ENCODE data around the gene ZBED3. TPM values are rescaled to one million over a fixed set of nuclear protein-coding genes. Genes with fewer than 3 reads are reported as not detected.

ZBED3 gene, protein sequence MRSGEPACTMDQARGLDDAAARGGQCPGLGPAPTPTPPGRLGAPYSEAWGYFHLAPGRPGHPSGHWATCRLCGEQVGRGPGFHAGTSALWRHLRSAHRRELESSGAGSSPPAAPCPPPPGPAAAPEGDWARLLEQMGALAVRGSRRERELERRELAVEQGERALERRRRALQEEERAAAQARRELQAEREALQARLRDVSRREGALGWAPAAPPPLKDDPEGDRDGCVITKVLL
- total RNA-seq: 2.3 and 2.6 TPM in 2 replicates

DNA sequence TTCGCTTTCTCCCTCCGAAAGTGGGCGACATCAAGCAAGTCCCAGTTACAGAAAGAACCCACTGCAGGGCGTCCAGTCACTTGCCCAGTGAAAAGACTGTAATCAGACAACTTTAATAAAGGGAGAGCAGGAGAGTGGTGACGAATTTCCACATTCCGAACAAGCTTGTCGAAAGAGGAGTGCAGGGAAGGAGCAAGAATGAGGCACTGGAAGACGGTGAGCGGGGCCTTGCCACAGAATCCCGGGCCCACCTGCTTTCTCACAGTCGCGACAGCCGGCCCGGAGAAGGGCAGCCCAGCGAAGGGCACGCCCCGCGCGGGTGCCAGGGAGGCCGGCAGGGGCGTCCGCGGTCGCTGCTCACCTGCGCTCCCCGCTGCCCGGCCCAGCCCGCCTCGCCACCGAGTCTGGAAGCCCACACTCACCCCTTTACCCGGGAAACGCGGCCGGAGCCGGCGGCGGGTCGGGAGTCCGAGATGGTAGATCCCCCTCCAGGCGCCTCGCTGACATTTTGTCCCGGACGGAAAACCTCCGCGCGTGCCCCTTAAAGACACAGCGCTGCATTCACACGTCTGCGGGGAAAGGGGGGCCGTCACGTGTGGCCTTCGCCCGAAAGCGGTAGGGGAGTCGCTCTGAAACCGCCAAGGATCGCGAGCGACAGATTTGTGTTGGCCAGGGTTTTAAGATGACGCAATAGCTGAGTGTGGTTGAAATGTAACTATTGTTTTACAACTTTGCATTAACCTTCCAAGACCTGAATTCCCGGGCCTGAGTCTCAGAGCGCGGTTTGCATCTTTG lies at the start of gene ZBED3:
TSS of gene ZBED3 (minus strand) at position 597 of the 795 bp plus-strand sequence. CDS start 9,407 bp downstream, outside the sequence.

DNA sequence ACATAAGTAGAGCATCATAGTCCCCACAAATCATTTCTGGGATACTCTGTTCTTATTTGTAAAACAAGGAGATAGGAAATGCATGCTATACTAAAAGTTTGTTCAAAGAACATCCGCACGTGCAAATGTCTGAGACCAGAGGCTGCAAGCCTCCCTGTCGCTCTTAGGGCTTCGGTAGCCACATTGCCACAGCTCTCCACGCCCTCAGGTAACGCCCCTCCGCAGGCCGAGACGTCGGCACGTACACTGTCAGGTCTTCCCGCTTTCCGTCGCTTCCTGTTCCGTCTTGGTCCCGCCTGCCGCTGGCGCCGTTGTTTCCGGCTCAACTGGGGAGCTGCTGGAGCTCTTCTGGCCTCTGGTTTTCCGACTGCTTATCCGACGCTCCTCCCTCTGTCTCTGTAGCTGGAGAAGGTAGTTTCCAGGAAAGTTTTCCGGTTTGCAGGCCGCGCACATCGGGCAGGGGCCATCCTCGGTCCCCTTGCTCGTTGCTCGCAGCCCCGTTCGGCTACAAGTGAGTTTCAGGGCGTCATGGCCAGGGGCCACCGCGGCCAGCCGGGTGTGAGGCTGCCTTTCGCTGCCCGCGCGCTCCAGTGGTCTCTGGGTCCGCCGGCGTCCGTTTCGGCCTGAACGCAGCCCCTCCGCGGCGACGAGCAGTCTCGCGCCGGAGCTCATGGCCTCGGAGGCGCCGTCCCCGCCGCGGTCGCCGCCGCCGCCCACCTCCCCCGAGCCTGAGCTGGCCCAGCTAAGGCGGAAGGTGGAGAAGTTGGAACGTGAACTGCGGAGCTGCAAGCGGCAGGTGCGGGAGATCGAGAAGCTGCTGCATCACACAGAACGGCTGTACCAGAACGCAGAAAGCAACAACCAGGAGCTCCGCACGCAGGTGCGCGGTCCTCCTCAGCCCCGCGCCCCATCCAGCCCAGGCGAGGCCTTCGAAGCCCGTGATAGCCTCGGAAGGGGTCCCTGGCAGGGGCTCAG lies 56.7 kb downstream of the ZBED3 start, which contains the start of gene AGGF1:
TSS of gene AGGF1 (plus strand) at position 308 of the 975 bp plus-strand sequence. CDS start at position 671, 363 bp downstream.

Other genes with a start within 250 kb of the ZBED3 start
- not detected in 2 replicates for gene S100Z, start 237.3 kb downstream of the ZBED3 start, total RNA-seq
- gene CRHBP, start 134.2 kb downstream of the ZBED3 start, total RNA-seq: 0.15 TPM in 1 of 2 replicates, not detected in the other
- 16.9 and 20.7 TPM in 2 replicates for gene AGGF1, start 56.9 kb downstream of the ZBED3 start, total RNA-seq
- 0.15 TPM in 1 of 2 replicates, not detected in the other for gene PDE8B, start 123.4 kb upstream of the ZBED3 start, total RNA-seq

All from epithelial cell of umbilical artery (primary cell).